DND-41 (cell line): ENCODE measurements around the gene CFL1.

Experiments
- EZH2 ChIP-seq: IDR thresholded peaks from 3 replicates; pipeline ENCODE4 v1.6.1; 2012; ENCODE audit warnings: borderline replicate concordance, low read depth, mild to moderate bottlenecking, moderate library complexity, low read length, inconsistent platforms; ENCODE audit not compliant: severe bottlenecking
- TF ChIP-seq, protein P1 (sequence below): IDR thresholded peaks from 2 replicates; pipeline ENCODE4 v1.5.1; 2012; ENCODE audit warnings: borderline replicate concordance, low read length, moderate library complexity, mild to moderate bottlenecking; ENCODE audit not compliant: poor library complexity, severe bottlenecking; ENCODE audit errors: extremely low read depth

- TF ChIP-seq, protein P1, sequence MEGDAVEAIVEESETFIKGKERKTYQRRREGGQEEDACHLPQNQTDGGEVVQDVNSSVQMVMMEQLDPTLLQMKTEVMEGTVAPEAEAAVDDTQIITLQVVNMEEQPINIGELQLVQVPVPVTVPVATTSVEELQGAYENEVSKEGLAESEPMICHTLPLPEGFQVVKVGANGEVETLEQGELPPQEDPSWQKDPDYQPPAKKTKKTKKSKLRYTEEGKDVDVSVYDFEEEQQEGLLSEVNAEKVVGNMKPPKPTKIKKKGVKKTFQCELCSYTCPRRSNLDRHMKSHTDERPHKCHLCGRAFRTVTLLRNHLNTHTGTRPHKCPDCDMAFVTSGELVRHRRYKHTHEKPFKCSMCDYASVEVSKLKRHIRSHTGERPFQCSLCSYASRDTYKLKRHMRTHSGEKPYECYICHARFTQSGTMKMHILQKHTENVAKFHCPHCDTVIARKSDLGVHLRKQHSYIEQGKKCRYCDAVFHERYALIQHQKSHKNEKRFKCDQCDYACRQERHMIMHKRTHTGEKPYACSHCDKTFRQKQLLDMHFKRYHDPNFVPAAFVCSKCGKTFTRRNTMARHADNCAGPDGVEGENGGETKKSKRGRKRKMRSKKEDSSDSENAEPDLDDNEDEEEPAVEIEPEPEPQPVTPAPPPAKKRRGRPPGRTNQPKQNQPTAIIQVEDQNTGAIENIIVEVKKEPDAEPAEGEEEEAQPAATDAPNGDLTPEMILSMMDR, result no peak
- TF ChIP-seq EZH2, result no peak
Measured at GRCh38 chr11:65854161-65854592, 3.8 kb downstream of the CFL1 start.
